ENCODE data around the gene ATG9A.

The ATG9A gene

GRCh38 chr2:219218217-219218731 lies 11.2 kb downstream of the ATG9A start:
- Histone ChIP-seq H3K27ac (ENCODE audit: low read depth, low read length) (peak overlapping the region; percentile 4; the same call in 1 of the 2 replicates), H3K79me2 (ENCODE audit: control insufficient read depth, low read length) (peaks cover 18% of the 10 kb centered on the region), H3K9me2 (replicated peaks; ENCODE audit: control insufficient read depth, low read length) (no peaks in the 10 kb centered on the region), H3K4me2 (ENCODE audit: low read length) (peak overlapping the region; percentile 94), H3K27me3 (ENCODE audit: control insufficient read depth, low read length) (no peaks in the 10 kb centered on the region), H4K20me1 (ENCODE audit: control insufficient read depth, insufficient read depth, low read depth, low read length) (no peaks in the 10 kb centered on the region), H3K4me3 (ENCODE audit: low read length) (peak overlapping the region; percentile 86), H3K4me1 (ENCODE audit: control insufficient read depth, low read length) (peaks cover 21% of the 10 kb centered on the region), H3F3A (ENCODE audit: control insufficient read depth, insufficient read depth) (no peaks in the 10 kb centered on the region), H3K9me3 (ENCODE audit: control insufficient read depth, insufficient read depth, low read length) (no peaks in the 10 kb centered on the region), H3K36me3 (ENCODE audit: control insufficient read depth, low read length) (peaks cover 65% of the 10 kb centered on the region)
- TF ChIP-seq CTCF (IDR thresholded peaks at IDR 0.05; ENCODE audit: low read depth, low read length, poor library complexity, severe bottlenecking) (no peak), EZH2phosphoT487 (IDR thresholded peaks at IDR 0.05; ENCODE audit: borderline replicate concordance, low read length) (no peak)

- H3K4me2 ChIP-seq (ENCODE audit: low read length): peak overlapping the region; percentile 23; the same call in 1 of the 2 replicates
- peaks cover 21% of the 10 kb centered on the region for H3K4me1 ChIP-seq (ENCODE audit: control insufficient read depth, low read length)
- H3K27ac ChIP-seq (ENCODE audit: low read depth, low read length): no peak overlapping the region
Measured at GRCh38 chr2:219216535-219216915, 12.9 kb downstream of the ATG9A start.

GRCh38 chr2:219215871-219216534 lies 13.4 kb downstream of the ATG9A start:
- H3K79me2 ChIP-seq (ENCODE audit: control insufficient read depth, low read length): peaks cover 18% of the 10 kb centered on the region

More at GRCh38 chr2:219216535-219216915, 12.9 kb downstream of the ATG9A start:
- Histone ChIP-seq H3F3A (ENCODE audit: control insufficient read depth, insufficient read depth) (no peaks in the 10 kb centered on the region), H3K9me2 (replicated peaks; ENCODE audit: control insufficient read depth, low read length) (no peaks in the 10 kb centered on the region), H4K20me1 (ENCODE audit: control insufficient read depth, insufficient read depth, low read depth, low read length) (no peaks in the 10 kb centered on the region), H3K79me2 (ENCODE audit: control insufficient read depth, low read length) (peaks cover 18% of the 10 kb centered on the region), H3K36me3 (ENCODE audit: control insufficient read depth, low read length) (peaks cover 66% of the 10 kb centered on the region), H3K27me3 (ENCODE audit: control insufficient read depth, low read length) (no peaks in the 10 kb centered on the region), H3K4me3 (ENCODE audit: low read length) (no peak overlapping the region), H3K9me3 (ENCODE audit: control insufficient read depth, insufficient read depth, low read length) (no peaks in the 10 kb centered on the region)
- no peak for TF ChIP-seq EZH2phosphoT487 (IDR thresholded peaks at IDR 0.05; ENCODE audit: borderline replicate concordance, low read length)
- TF ChIP-seq CTCF (IDR thresholded peaks at IDR 0.05; ENCODE audit: low read depth, low read length, poor library complexity, severe bottlenecking): no peak

More at GRCh38 chr2:219215871-219216534, 13.4 kb downstream of the ATG9A start:
- H3K4me3 ChIP-seq (ENCODE audit: low read length): no peak overlapping the region
- peaks cover 66% of the 10 kb centered on the region for H3K36me3 ChIP-seq (ENCODE audit: control insufficient read depth, low read length)
- no peaks in the 10 kb centered on the region for H3K9me3 ChIP-seq (ENCODE audit: control insufficient read depth, insufficient read depth, low read length)
- H3K27ac ChIP-seq (ENCODE audit: low read depth, low read length): no peak overlapping the region
- no peaks in the 10 kb centered on the region for H3K27me3 ChIP-seq (ENCODE audit: control insufficient read depth, low read length)
- no peaks in the 10 kb centered on the region for H3F3A ChIP-seq (ENCODE audit: control insufficient read depth, insufficient read depth)
- no peaks in the 10 kb centered on the region for H4K20me1 ChIP-seq (ENCODE audit: control insufficient read depth, insufficient read depth, low read depth, low read length)
- H3K4me1 ChIP-seq (ENCODE audit: control insufficient read depth, low read length): peaks cover 21% of the 10 kb centered on the region
- H3K4me2 ChIP-seq (ENCODE audit: low read length): no peak overlapping the region
- H3K9me2 ChIP-seq (replicated peaks; ENCODE audit: control insufficient read depth, low read length): no peaks in the 10 kb centered on the region
- TF ChIP-seq CTCF (IDR thresholded peaks at IDR 0.05; ENCODE audit: low read depth, low read length, poor library complexity, severe bottlenecking): no peak
- no peak for TF ChIP-seq EZH2phosphoT487 (IDR thresholded peaks at IDR 0.05; ENCODE audit: borderline replicate concordance, low read length)
